Measurements from ENCODE around the gene PLPPR3.

The PLPPR3 gene

DNA sequence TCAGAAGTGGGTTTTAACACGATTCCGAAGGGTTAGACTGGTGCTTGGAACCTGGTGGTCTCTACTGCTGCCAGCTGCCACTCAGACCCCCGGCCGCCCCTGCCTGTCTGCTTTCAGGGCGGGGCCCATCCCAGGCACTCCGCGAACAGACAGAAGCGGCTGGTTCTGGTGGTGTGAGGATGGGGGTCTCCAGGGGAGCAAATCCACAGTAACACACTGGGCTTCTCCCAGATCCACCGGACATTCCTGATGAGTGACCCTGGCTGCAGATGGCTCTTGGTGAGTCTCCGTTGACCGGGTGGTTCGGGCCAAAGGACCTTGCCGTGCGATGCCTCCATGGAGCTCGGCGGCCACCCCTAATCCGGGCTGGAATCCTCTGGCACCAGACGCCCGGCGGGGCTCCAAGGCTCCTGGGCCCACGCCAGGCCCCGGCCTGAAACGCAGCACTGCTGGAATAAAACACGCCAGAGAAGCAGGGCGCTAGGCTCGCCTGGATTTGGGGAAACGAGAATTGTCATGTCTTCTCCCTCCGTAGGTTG is 26.6 kb downstream of the PLPPR3 start:
- no peak for DNase-seq

DNA sequence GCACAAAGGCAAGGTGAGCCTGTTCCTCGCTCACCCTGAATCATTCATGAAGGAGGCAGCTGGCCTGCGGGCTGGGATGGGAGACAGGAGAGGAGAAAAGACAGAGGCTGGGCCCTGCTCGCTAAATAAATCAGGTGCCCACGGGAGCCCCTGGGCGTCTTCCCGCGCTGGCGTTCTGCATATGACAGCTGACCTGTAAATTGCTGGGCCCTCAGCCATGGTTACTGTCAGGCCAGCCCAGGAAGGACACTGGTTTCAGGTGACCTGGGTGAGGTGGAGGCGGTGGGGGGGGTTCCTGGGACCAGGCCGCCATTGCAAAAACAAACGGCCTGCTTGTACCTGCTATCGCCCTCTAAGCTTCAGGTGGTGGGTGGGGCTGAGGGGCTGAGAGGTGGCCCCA is 27.9 kb downstream of the PLPPR3 start:
- DNase-seq = no peak

DNA sequence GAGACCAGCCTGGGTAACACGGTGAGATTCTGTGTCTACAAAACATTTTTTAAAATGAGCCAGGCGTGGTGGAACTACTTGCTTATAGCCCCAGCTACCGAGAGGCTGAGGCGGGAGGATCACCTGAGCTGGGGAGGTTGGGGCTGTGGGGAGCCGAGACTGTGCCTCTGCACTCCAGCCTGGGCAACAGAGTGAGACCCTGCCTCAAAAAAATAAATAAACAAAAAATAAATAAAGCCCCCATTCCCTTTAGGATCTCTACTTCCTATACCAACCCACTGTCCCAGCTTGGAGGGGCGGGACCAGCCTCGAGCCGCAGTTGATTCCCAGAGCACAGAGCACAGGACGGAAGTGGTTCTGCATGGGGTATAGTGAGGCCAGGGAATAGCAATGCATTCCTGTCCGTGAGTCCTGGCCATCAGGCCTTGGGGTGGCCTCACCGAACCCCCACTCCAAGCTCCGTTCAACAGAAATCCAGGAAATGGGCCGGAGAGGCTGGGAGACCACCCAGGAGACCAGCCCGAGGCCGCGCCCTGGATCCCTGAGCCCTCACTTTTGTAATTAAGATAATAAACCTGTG is 29.4 kb downstream of the PLPPR3 start:
- no peak for DNase-seq

DNA sequence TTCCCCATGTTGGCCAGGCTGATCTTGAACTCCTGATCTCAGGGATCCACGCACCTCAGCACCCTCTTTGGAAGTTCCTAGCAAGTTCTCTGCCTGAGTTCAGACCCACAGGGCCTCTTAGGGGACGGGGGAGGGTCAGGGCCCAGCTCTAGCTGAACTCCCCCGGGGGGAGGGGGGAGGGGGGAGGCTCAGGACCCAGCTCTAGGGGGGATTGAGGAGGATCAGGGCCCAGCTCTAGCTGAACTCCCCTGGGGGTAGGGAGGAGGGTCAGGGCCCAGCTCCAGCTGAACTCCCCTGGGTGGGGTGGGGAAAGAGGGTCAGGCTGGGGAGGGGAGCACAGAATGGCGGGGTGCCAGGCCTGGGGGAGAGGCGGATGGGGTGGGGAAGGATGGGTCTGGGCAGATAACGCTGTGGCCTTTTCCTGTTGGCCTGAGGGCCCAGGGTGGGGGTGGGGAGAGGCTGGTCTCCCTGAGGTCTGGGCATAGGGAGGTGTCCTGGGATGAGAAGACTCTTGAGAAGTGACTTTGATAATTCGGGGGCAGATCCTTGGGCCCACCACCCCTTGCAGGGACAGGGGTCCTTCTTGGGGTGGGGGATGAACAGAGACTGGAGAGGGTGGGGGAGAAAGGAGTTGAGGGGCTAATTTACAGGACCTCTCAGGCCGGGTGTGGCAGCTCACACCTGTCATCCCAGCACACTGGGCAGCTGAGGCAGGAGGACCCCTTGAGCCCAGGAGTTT is 30.0 kb downstream of the PLPPR3 start:
- no peak for DNase-seq

DNA sequence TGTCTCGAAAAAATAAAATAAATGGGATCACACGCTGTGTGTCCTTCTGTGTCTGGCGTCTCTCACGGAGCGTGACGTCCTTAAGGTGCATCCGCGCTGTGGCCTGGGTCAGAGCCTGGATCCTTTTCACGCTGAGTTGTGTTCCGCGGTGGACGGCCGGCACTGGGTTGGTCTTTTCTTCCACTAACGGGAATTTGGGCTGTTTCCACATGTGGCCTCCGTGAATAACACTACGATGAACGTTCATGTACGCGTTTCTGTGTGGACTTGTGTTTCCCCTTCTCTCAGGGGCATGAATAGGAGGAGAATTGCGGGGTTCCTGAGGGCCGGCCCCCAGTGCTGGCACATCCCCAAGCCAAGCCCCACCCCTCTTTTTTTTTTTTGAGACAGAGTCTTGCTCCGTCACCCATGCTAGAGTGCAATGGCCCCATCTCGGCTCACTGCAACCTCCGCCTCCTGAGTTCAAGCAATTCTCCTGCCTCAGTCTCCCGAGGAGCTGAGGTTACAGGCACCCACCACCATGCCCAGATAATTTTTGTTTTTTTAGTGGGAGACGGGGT is 30.7 kb downstream of the PLPPR3 start:
- DNase-seq = no peak

DNA sequence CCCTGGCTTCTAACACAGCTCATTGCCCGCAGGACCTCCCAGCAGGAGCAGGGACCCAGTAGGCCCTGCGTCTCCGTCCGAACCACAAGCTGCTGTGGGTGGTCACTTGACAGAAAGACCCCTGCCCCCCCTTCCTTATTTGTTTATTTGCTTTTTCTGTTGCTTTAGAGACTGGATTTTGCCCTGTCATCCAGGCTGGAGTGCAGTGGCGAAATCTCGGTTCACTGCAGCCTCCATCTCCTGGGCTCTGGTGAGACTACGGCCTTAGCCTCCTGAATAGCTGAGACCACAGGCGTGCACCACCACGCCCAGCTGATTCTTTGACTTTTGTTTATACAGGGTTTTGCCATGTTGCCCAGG is 32.1 kb downstream of the PLPPR3 start:
- DNase-seq = no peak

DNA sequence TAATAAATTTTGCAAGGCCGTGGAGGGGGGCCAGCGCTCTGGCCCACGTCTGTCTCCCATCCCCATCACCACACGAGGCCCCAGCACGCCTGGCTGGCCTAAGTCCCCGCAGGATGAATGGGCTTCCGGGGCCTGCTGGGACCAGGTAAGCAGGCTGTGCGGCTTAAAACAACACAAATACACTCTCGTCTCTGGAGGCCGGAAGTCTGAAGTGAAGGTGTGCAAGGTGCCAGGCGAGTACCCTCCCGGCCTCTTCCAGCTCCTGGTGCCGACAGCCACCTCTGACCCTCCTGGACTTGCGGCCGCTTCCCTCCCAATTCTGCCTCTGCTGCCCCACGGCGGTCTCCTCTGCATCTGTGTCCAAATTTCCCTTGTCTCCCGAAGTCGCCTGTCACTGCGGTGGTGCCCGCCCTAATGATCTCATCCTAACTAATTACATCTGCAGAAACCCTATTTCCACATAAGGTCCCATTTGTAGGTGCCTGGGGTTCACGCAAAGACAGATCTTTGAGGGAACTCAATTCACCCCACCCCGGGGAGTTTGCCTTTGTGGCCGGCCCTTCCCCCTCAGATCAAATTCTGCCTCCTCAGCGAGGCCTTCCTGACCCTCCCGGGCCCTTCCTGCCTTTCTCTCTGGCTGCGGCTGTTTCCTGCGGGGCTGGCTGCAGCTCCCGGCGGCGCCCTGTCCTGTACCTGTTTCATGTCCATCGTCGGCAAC is 32.6 kb downstream of the PLPPR3 start:
- DNase-seq = no peak

DNA sequence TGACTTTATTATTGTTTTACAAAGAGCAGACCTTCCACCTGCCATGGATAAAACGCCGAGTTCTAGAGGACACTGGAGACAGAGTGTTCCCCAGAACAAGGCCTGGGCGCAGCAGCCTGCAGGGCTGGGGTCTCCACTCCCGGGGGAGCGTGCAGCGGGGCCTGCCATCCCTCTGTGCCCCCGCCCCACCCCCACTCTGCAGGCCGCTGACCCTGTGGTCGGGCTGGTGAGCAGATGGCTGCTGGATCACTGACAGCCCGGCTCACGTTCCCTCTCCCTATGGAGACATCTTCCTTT is 33.1 kb downstream of the PLPPR3 start:
- DNase-seq = no peak

DNA sequence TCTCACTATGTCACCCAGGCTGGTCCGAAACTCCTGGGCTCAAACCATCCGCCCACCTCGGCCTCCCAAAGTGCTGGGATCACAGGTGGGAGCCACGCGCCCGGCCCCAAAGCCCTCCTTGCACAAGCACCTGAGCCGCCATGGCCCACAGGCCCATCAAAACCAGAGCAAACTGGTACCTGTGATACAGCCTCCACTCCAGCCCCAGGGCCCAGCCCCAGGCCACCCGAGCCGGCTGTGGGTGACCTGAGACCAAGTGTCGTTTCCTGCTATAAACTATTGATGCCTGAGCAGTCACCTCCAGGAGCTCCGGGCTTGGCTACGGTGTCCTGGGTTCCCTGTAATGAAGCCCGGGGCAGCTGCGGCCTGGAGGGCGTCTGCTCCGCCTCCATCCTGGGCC is 34.2 kb downstream of the PLPPR3 start:
- DNase-seq = no peak

DNA sequence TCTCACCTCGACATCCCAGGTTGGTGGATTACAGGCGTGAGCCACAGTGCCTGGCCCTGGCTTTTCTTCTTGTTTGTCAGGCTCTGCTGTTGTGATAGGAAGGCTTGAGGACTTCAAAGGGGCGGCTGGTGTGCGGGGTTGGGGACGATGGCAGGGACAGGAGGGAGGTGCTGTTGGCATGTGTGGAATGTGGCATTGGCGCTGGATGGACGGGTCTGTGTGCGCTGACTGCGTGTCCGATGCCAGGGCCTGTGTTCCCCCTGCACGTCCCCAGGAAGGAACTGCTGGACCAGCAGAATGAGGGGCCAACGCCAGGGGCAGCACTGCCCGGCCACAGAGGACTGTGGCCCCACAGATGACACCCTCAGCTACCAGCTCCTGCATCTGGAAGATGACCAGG is 37.2 kb downstream of the PLPPR3 start:
- DNase-seq = no peak

DNA sequence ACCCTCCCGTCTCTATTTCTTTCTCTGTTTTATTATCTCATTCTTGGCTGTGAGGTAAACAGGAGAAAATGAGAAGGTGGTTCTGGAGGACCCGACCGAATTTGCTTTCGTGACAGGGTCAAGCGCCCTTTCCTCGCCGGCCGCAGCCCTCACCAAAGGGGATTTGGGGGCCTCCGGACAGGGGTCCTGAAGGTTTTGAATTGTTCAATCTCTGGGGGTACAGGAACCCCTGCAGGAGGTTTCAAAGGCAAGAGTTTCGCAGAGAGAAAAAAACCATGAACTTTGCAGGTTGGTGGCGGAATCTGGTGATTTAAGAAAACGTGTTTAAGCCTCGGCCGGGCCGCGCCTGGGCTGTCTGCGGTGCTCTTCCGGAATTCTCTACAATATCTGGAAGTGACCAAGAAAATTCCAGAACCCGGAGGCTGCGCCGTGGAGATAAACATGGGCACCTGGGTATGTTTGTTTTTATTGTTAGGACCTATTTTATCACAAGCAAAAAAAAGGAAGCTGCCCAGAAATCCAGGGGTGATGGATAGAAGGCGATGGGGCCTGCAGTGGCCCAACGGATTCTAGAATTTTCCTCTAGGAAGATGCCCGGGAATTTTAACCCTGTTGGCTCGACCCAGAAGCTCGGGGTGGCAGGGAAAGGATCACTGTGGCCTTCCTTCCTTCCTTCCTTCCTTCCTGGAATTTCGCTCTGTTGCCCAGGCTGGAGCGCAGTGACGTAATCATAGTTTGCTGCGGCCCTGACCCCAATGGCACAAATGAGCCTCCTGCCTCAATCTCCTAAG is 38.7 kb downstream of the PLPPR3 start:
- no peak for DNase-seq

DNA sequence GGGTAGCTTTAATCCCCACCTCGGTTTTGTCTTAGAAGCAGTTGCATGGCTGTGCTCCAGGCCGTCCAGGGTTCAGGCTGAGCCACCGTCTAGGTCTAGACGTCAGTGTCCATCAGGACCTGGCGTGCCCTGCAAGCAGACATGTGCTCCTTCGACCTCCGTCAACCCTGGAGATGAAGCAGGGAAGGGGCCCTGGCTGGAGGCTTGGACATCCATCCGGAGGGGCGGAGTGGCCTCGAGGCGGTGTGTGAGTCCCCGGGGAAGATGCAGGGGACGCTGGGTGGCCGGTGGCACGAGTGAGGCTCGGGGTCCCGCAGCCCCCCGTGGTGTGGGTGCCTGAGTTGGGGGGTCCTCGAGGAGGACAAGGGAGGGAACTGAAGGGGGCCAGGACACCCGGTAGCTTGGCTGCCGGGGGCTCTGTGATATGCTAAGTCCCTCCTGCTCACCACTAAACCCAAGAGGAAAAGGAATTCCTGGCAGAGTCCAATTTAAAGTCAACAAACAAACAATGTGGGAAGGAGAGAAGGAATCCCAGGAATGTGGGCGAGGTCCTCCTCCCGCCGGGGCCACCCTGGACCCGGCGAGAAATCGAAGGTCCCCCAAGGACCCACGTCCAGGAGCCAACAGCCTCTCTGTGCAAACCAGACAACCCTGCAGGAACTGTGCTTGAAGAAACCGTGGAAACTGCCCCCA is 39.4 kb downstream of the PLPPR3 start:
- DNase-seq = no peak

DNA sequence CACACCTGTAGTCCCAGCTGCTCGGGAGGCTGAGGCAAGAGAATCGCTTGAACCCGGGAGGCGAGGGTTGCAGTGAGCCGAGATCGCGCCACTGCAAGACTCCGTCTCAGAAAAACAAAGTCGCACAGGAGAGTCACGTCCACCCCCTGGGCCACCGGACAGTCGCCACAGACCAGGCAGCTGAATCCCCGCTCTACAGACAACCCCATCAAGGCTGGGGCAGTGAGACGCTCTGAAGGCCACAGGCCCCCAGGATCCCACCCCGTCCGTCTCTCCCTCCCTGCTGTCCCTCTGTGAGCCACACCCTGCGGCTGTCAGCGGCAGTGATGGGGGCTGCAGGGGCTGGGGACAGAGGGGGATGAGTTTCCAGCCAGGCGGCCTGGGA is 40.0 kb downstream of the PLPPR3 start:
- no peak for DNase-seq

DNA sequence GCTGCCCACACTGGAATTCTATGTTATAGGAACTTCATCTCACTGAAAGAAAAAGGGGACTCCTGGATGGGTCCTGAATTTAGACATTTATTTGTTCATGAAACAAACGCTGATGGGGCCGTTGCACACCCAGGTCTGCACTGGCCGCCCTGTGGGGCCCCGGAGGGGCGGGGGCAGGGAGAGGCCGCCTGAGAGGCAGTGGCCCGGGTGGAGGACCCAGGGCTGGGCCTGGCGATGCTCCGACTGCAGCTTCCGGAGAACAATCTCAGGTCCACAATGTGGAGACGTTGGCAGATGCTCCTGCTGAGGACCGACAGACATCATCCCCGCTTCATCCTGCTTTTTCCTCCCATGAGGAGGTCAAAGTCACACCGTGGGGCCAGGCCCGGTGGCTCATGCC is 40.8 kb downstream of the PLPPR3 start:
- no peak for DNase-seq

DNA sequence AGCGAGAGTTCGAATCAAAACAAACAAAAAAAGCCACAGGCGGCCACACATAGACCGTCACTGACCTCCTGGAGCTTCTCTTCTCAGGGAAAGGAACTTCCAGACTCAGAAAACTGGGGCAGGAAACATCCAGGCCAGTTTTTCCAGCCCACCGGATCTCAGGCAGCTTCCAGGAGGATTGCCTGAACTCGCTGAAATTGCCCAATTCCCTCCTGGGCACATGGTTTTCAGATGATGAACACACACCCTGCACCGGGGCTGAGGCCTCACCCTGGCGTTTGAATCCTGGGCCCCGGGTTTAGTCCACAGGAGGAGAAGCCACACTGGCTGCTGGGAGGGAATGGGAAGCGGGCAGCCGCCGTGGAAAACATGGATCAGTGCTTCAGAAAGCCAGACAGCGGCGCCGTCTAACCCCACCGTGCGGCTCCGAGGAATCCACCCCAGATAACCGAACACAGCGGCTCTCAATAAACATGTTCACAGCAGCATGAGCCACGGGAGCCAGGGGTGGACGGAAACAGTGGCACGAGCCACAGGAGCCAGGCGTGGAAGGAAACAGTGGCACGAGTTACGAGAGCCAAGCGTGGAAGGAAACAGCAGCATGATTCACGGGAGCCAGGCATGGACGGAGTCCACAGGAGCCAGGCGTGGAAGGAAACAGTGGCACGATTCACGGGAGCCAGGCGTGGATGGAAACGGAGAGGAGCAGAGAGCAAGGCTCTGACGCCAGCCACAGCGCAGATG is 42.7 kb downstream of the PLPPR3 start:
- DNase-seq = no peak

DNA sequence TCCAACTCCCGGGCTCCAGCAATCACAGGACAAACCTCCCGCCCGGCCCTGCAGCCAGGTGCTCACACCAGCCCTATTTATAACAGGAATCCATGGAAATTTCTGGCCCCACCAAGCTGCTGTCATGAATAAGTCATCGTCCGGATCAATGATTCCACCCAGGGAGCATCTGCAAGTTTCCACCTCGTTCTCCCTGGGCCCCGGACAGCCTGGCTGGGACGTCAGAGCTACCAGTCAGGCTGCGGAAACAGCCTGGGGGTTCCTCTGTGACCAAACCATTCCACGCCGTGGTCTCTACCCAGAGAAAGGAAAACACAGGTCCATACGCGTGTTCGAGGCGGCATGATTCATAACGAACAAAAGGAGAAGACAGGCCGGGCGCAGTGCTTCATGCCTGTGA is 45.2 kb downstream of the PLPPR3 start:
- no peak for DNase-seq

DNA sequence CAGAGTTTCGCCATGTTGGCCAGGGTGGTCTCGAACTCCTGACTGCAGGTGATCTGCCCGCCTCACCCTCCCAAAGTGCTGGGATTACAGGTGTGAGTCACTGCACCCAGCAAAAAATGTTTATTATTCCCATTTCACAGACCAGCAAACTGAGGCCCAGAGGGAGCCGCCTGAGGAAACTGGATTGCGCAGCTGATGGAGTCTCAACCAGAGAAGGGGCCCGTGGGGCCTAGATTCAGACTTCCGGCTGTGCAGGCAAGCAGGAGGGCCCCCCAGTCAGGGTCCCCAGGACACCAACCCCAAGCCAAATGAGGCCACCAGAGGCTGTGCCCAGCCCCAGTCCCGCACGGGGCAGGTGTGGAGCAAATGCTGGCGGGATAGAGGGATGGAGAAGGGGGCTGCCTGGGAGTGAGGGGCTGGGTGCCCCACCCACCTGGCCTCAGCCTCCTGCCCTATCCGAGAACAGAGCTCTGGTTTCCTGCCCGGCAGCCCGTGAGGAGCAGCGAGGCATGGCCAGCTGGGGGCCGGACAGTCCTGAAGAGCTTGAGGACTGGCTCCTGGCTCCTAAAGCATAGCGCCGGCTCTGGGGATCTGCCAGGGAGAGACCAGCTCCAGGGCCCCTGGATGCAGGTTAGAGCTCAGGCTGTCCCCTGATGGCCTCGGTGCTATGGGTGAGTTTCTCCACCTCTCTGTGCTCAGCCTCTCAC is 48.9 kb downstream of the PLPPR3 start:
- DNase-seq = no peak

DNA sequence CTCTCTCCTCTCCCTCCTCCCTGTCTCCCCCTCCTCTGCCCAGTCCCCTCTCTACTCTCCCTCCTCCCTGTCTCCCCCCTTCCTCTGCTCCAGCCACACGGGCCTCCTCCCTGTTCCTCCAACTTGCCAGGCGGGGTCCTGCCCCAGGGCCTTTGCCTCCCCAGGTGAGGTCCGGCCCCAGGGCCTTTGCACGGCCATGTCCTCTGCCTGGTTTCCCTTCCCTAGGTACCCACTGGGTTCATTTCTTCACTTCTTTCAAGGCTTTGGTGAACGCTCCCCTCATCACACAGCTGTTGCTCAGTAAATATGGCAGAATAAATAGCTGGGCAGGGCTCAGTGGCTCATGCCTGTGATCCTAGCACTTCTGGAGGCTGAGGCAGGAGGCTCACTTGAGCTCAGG is 49.7 kb downstream of the PLPPR3 start:
- no peak for DNase-seq

DNA sequence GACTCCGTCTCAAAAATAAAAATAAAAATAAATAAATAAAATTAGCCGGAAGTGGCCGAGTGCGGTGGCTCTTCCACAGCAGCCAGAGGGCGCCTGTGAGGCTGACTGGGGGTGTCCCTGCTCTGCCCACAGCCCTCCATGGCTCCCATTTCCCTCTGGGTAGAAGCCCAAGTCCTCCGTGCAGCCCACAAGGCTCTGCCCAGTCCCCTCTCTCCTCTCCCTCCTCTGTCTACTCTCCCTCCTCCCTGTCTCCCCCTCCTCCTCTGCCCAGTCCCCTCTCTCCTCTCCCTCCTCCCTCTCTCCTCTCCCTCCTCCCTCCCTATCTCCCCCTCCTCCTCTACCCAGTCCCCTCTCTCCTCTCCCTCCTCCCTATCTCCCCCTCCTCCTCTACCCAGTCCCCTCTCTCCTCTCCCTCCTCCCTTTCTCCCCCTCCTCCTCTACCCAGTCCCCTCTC is 50.4 kb downstream of the PLPPR3 start:
- DNase-seq = no peak

DNA sequence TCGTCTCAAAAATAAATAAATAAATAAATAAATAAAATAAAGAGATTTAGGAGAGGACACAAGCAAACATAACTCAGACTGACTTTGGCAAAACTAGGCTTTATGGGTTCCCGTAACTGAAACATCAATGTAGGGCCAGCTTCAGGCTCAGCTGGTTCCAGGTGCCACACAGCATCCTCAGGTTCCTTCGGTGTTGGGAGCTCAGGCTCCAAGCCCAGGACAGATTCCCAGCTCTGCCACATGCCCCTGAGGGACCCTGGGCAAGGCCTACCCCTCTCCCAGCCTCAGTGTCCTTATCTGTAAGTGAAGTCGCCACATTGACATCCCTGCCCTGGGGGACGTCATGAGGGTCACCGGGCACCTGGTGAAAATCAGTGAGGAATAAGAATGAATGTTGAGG is 52.1 kb downstream of the PLPPR3 start:
- DNase-seq = no peak

DNA sequence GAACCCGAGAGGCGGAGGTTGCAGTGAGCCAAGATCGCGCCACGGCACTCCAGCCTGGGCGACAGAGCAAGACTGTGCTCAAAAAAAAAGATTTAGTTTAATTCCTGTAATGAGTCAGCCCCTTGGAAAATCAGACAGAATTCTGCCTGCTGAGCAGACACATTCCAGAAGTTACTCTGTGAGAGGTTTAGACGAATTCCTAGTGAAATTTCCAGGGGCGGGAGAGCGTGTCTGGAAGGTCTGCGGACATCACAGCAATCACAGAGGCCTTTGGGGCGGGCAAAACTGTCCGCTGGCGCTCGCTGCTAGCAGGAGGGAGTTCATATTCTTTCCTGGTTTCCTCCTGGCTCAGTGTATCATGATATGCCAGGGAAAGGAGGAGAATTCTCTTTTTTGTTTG is 53.3 kb downstream of the PLPPR3 start:
- no peak for DNase-seq

All from activated gamma-delta T cell treated with Interleukin-2 at 50 U/mL for 16 hours (primary cell).